ENCODE measurements around the gene SLC22A6. TPM values are rescaled to one million over a fixed set of nuclear protein-coding genes. Genes with fewer than 3 reads are reported as not detected.

SLC22A6 gene
- total RNA-seq, 1 experiment from 2014 or later, result not detected

- no TSS peak for BruUV-seq (replicated peaks)
- DNase-seq, result no peak
- no peak for TF ChIP-seq CTCF (IDR thresholded peaks at IDR 0.05; ENCODE audit: unreplicated experiment)
- intact Hi-C loops (cut with micrococcal nuclease; ENCODE audit: unreplicated experiment), result no loop called here
- Mint-ChIP-seq H3K36me3 (ENCODE audit: insufficient read depth, unreplicated experiment) (no peaks in the 10 kb centered on the region), H3K27me3 (ENCODE audit: unreplicated experiment) (peaks cover 49% of the 10 kb centered on the region), H3K9me3 (ENCODE audit: low read depth, unreplicated experiment) (no peaks in the 10 kb centered on the region), H3K4me1 (ENCODE audit: low read depth, unreplicated experiment) (no peaks in the 10 kb centered on the region), H3K27ac (ENCODE audit: unreplicated experiment) (no peak overlapping the region), H3K4me3 (ENCODE audit: low read depth, unreplicated experiment) (no peak overlapping the region)
- CTCF ChIA-PET, result interaction anchor here (0.7 kb wide), 1 partner anchor 56 kb away, joined by 4 read pairs; no protein-coding TSS in a partner anchor
Measured at GRCh38 chr11:62962391-62962790, 22.4 kb downstream of the SLC22A6 start.

GRCh38 chr11:62961017-62961570, 23.7 kb downstream of the SLC22A6 start:
- CTCF ChIA-PET, result no interaction called here
- intact Hi-C loops (cut with micrococcal nuclease; ENCODE audit: unreplicated experiment), result no loop called here
- Mint-ChIP-seq H3K9me3 (ENCODE audit: low read depth, unreplicated experiment) (no peaks in the 10 kb centered on the region), H3K4me1 (ENCODE audit: low read depth, unreplicated experiment) (no peaks in the 10 kb centered on the region), H3K4me3 (ENCODE audit: low read depth, unreplicated experiment) (no peak overlapping the region), H3K27me3 (ENCODE audit: unreplicated experiment) (peaks cover 36% of the 10 kb centered on the region), H3K27ac (ENCODE audit: unreplicated experiment) (no peak overlapping the region), H3K36me3 (ENCODE audit: insufficient read depth, unreplicated experiment) (no peaks in the 10 kb centered on the region)
- no TSS peak for BruUV-seq (replicated peaks)
- DNase-seq, result no peak
- no peak for TF ChIP-seq CTCF (IDR thresholded peaks at IDR 0.05; ENCODE audit: unreplicated experiment)

GRCh38 chr11:62959422-62959980, 25.3 kb downstream of the SLC22A6 start:
- no peak overlapping the region for H3K27ac Mint-ChIP-seq (ENCODE audit: unreplicated experiment)
- BruUV-seq (replicated peaks), result no TSS peak
- H3K4me1 Mint-ChIP-seq (ENCODE audit: low read depth, unreplicated experiment), result no peaks in the 10 kb centered on the region
- H3K4me3 Mint-ChIP-seq (ENCODE audit: low read depth, unreplicated experiment), result no peak overlapping the region
- intact Hi-C loops (cut with micrococcal nuclease; ENCODE audit: unreplicated experiment), result no loop called here
- CTCF ChIA-PET, result interaction anchor here (0.7 kb wide), 1 partner anchor 457 kb away, joined by 3 read pairs; no protein-coding TSS in a partner anchor
- no peaks in the 10 kb centered on the region for H3K36me3 Mint-ChIP-seq (ENCODE audit: insufficient read depth, unreplicated experiment)
- DNase-seq, result no peak
- TF ChIP-seq CTCF (IDR thresholded peaks at IDR 0.05; ENCODE audit: unreplicated experiment), result no peak
- peaks cover 32% of the 10 kb centered on the region for H3K27me3 Mint-ChIP-seq (ENCODE audit: unreplicated experiment)
- no peaks in the 10 kb centered on the region for H3K9me3 Mint-ChIP-seq (ENCODE audit: low read depth, unreplicated experiment)

GRCh38 chr11:62958547-62959421, 26.0 kb downstream of the SLC22A6 start:
- CTCF ChIA-PET, result interaction anchor here (0.7 kb wide), 1 partner anchor 458 kb away, joined by 3 read pairs; no protein-coding TSS in a partner anchor

More at GRCh38 chr11:62958547-62959421, 26.0 kb downstream of the SLC22A6 start:
- intact Hi-C loops (cut with micrococcal nuclease; ENCODE audit: unreplicated experiment), result no loop called here
- Mint-ChIP-seq H3K9me3 (ENCODE audit: low read depth, unreplicated experiment) (no peaks in the 10 kb centered on the region), H3K27me3 (ENCODE audit: unreplicated experiment) (peaks cover 32% of the 10 kb centered on the region), H3K27ac (ENCODE audit: unreplicated experiment) (no peak overlapping the region), H3K4me1 (ENCODE audit: low read depth, unreplicated experiment) (no peaks in the 10 kb centered on the region), H3K4me3 (ENCODE audit: low read depth, unreplicated experiment) (no peak overlapping the region), H3K36me3 (ENCODE audit: insufficient read depth, unreplicated experiment) (no peaks in the 10 kb centered on the region)
- no peak for TF ChIP-seq CTCF (IDR thresholded peaks at IDR 0.05; ENCODE audit: unreplicated experiment)
- no TSS peak for BruUV-seq (replicated peaks)
- DNase-seq, result no peak

Measured in Calu3 (cell line).